COLO668 (cell line): ENCODE data around the gene ZNF471.
A peak's percentile ranks its signal among the peaks of the same experiment; 100 is the strongest.

Source experiments
- DNase-seq: peaks from one replicate; lab custom pipeline; 2025; ENCODE audit not compliant: unreplicated experiment; lab: John Stamatoyannopoulos, UW

ZNF471 gene

DNA sequence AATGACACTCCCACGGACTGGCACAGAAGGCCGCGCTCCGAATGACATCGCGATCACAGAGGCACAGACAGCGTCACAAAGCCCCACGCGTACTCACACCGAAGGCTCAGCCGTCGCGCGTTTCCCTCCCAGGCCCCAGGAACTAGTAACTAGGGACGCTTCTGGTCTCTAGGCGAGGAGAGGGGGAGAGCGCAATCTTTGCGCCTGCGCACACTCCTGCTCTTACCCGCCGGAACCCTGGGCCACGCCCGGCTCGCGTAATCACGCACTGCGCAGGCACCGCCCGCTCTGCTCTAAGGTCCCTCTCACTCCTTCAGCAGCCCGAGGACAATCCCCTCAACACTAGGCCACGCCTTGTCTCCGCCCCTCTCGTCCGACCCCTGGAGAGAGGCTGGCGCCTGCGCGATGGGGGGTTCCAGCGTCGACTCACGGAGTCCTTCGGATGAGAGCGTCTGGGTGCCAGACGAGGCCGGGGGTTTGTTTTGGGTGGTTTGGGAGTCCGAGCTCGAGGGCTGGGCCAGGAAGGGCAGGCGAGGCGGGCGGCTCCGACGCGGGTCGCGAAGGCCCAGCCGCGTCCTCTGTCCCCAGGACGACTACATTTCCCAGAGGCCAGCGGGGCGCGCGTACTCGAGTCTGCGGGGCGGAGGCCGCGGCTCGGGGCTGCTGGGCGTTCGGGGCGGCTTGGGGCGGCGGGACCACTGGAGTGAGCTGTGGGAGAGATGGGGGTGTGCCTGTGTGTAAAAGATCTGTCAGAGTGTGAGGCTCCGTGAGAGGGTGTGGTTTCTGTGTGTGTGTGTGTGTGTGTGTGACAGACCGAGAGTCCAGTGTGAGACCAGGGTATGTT, at the start of gene ZNF471:
ZNF471 (plus strand) TSS at position 410 of the 844 bp plus-strand sequence. CDS start 3,717 bp downstream, outside the sequence.
- DNase-seq, result peak; percentile 92

GRCh38 chr19:56474308-56474707, 33.3 kb upstream of the ZNF471 start:
- DNase-seq, result no peak

- DNase-seq, result no peak
Measured at GRCh38 chr19:56476093-56476492, 31.6 kb upstream of the ZNF471 start.

GRCh38 chr19:56476651-56477428, 30.8 kb upstream of the ZNF471 start, which contains the start of gene ZNF667:
ZNF667 (minus strand) TSS chr19:56477345; CDS start chr19:56462370, 14,975 bp downstream.
- no peak for DNase-seq

GRCh38 chr19:56477429-56478338, 30.0 kb upstream of the ZNF471 start:
- no peak for DNase-seq

- DNase-seq, result no peak
Measured at GRCh38 chr19:56491399-56491798, 16.3 kb upstream of the ZNF471 start.

DNA sequence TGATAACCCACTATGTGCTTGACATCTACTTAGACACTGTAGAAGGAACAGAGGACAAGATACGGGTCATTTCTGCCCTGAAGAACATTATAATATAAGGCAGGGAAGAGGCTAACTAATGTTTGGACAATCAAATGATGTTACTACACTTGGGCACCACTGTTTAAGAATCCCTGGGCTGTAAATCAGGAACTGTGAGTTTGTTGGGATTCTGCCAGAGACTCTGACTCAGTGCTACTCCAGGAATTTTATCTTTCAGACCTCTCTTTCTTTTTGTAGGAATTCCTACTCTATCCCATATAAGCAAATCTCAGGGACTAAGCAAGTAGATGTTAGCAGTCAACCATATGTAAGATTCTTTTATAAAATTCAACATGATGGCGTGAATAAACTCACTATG, 3.1 kb upstream of the ZNF471 start:
- no peak for DNase-seq

DNA sequence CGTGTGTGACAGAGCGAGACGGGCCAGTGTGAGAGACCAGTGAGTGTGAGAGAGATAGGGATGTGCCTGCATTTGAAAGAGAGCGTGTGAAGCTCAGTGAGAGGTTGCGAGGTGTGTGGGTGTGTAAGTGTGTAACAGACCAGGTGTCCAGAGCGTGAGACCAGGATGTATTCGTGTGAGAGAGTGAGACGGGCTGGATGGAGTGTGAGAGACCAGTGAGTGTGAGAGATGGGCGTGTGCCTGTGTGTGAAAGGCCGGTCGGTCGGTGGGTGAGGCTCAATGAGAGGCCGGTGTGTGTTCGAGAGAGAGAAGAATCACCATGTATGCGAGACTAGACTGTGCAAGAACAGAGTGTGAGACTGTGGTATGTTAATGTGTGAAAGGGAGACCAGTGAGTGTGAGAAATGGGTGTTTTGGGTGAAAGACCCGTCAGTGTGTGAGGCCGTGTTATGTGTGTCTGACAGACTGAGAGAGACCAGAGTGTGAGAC, 679 bp downstream of the ZNF471 start:
- no peak for DNase-seq

DNA sequence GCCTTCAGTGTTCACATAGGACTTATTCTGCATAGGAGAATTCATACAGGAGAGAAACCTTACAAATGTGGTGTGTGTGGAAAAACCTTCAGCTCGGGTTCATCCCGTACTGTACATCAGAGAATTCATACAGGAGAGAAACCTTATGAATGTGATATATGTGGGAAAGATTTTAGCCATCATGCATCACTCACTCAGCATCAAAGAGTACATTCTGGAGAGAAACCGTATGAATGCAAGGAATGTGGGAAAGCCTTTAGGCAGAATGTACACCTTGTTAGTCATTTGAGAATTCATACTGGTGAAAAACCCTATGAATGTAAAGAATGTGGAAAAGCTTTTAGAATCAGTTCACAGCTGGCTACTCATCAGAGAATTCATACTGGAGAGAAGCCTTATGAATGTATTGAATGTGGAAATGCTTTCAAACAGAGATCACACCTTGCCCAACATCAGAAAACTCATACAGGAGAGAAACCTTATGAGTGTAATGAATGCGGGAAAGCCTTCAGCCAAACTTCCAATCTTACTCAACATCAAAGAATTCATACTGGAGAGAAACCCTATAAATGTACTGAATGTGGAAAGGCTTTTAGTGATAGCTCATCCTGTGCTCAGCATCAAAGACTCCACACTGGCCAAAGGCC, 17.7 kb downstream of the ZNF471 start:
- no peak for DNase-seq

- no peak for DNase-seq
Measured at GRCh38 chr19:56537442-56537841, 29.8 kb downstream of the ZNF471 start.

GRCh38 chr19:56538254-56538760, 30.7 kb downstream of the ZNF471 start:
- DNase-seq, result peak; percentile 83

- peak; percentile 82 for DNase-seq
Measured at GRCh38 chr19:56538761-56539263, 31.2 kb downstream of the ZNF471 start, which contains the start of gene ZFP28. ZFP28 (plus strand) TSS chr19:56538948; CDS start chr19:56539019, 71 bp downstream.

DNA sequence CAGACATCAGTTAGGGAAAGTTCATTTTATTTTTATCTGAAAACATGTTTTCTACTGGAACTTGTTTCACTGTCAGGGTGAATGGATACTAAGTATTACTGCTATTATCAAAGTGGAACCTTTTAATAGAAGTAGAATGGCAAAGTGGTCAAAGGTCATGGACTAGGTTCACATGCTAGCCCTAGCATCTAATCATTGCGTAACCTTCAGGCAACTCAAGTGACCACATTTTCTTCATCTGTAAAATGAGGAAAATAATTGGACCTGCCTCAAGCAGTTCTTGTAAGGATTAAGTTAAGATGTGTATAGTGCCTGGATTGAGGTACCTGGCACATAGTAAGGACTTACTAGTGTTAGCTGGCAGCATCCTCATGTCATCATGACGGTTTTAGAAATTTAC, 36.1 kb downstream of the ZNF471 start:
- DNase-seq, result no peak

DNA sequence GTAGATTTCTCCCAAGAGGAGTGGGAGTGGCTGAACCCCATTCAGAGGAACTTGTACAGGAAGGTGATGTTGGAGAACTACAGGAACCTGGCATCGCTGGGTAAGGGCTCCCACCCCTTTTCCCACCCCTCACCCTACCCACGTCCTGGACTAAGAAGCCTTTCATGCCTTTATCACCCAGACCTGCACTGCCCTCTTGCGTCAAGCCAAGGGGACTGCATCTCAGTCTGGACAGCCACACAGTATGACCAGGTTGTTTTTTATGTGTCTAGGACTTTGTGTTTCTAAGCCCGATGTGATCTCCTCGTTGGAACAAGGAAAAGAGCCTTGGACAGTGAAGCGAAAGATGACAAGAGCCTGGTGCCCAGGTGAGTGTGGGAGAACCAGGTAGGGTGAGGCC, 39.9 kb downstream of the ZNF471 start:
- DNase-seq, result no peak

GRCh38 chr19:56554272-56554869, 46.7 kb downstream of the ZNF471 start:
- no peak for DNase-seq

GRCh38 chr19:56562766-56563165, 55.1 kb downstream of the ZNF471 start:
- DNase-seq, result no peak

DNA sequence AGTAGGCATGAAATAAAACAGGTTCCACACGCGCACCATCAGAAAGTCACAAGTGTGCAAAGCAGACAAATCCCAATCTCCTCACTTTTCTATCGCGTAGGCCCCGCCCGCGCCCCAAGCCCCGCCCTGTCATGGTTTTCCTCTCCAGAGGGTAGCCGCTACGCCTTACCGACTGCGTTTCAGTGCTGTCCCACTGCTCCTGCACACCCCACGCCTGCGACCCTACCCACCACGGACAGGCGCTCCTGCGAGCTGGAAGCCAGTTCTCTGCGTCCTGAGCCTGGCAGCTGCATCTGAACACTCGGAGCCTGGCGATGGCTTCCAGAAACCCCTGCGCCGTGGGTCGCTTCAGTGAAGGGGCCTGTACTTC, 59.2 kb downstream of the ZNF471 start:
- peak; percentile 30 for DNase-seq

DNA sequence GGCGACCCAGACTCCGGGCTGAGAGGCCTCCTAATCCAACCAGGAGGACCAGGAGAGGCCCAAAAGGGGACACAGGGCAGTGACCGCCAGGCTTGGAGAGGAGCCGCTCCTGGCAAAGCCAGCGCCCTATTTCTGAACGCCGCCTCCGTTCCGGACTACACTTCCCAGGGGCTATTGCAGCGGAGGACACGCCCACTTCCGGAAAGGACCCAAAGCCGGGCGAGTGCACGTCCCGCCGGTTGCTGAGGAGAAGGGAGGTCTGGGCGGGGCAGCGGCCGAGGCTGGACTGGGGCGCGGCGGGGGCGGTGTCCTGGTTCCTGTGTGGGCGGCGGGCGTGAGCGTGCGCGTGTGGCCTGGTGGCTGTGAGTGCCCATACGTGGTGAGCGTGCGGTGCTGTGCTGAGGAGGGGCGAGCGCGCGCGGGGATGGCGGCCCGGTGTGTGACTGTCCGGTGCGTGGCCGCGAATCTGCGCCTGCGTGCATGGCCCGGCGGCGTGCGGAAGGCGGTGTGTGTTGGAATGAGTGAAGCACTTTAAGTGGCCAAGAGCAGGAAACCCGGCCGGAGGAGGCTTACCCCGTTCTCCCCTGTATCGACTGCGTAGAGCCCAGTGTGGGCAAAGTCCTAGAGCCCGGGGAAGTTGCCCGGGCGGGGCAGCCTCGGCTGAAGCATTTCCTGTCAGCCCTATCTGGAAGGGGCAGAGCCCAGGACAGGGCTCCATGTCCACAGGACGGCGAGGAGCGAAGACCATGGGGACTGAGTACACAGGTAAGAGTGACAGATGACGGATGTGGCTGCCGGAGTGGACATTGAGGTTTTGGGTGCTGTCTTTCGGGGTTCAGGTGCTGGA, 59.8 kb downstream of the ZNF471 start, which contains the start of gene ZNF470:
ZNF470 (plus strand) TSS at position 195 of the 847 bp plus-strand sequence. CDS start 2,844 bp downstream, outside the sequence.
- peak; percentile 87 for DNase-seq
